GM12874 (cell line): ENCODE measurements around the gene NANOS1.

Experiments used
- CTCF ChIP-seq: IDR thresholded peaks from 2 replicates; pipeline ENCODE4 v1.5.1; 2011; ENCODE audit warnings: low read depth, mild to moderate bottlenecking, control low read depth, low read length, moderate library complexity; ENCODE audit not compliant: insufficient read depth

The NANOS1 gene

GRCh38 chr10:119029613-119030420 lies at the start of gene NANOS1:
NANOS1 (plus strand) TSS chr10:119029714; CDS start chr10:119029802, 88 bp downstream.
- TF ChIP-seq CTCF: no peak

GRCh38 chr10:118980135-118980865 lies 49.2 kb upstream of the NANOS1 start:
- TF ChIP-seq CTCF: no peak

- TF ChIP-seq CTCF: no peak
These were observed 48.6 kb upstream of the NANOS1 start for GRCh38 chr10:118980870-118981269.

GRCh38 chr10:118981946-118982345 lies 47.6 kb upstream of the NANOS1 start:
- no peak for TF ChIP-seq CTCF

- TF ChIP-seq CTCF: no peak
These were observed 47.1 kb upstream of the NANOS1 start for GRCh38 chr10:118982366-118982765.

- no peak for TF ChIP-seq CTCF
These were observed 46.3 kb upstream of the NANOS1 start for GRCh38 chr10:118983263-118983662.

- no peak for TF ChIP-seq CTCF
These were observed 43.9 kb upstream of the NANOS1 start for GRCh38 chr10:118985576-118985975.
